ENCODE measurements around the gene SHLD2. TPM values are rescaled to one million over a fixed set of nuclear protein-coding genes. Genes with fewer than 3 reads are reported as not detected.
"Not testable (repeated sequence)": the region's sequence is repeated elsewhere in the genome, so short reads cannot be mapped to it uniquely, and the experiment has no call there.

Gene SHLD2
- total RNA-seq, 2 donors from 2014 or later, result 30.0 to 30.5 TPM

DNA sequence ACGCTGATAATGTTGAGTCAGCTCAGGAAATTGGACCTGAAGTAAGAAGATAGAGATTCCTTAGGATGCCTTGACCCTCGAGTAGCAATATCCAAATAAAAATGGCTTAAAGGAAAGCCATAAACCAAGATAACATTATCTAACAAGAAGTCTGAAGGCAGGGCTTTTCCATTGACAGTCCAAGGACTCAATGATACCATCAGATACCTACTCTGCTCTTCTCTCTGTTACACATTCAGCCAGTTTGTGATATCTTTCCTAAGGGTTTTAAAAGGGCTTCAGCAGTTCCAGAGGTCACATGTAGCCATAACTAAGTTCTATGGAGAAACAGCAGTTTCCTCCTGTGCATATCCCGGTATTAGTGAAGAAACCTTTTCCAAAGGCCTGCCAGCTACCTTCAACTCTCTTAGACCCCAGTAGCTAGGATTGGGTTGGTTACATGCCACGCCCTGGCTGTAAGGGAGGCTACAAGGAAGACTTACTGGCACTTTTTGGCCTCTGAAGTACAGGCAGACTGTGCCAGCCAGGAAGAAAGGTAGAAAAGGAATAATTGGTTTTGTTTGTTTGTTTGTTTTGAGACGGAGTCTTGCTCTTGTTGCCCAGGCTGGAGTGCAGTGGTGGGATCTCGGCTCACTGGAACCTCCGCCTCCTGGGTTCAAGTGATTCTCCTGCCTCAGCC, 10.6 kb downstream of the SHLD2 start:
- no peaks in the 10 kb centered on the region for H3K9me3 ChIP-seq (ENCODE audit: control insufficient read depth, low read length)
- H3K4me3 Mint-ChIP-seq, result no peak overlapping the region
- no peaks in the 10 kb centered on the region for H3K4me1 Mint-ChIP-seq
- H3K27ac Mint-ChIP-seq, result no peak overlapping the region
- TF ChIP-seq CTCF (conservative IDR thresholded peaks at IDR 0.05), result no peak
- no peak overlapping the region for H3K27ac ChIP-seq (ENCODE audit: low read depth, low read length)
- peaks cover 57% of the 10 kb centered on the region for H3K36me3 Mint-ChIP-seq (ENCODE audit: low read depth)
- no peak overlapping the region for H3K9ac ChIP-seq (ENCODE audit: extremely low read depth, low read length, poor library complexity, severe bottlenecking)
- no peaks in the 10 kb centered on the region for H3K27me3 ChIP-seq (ENCODE audit: control insufficient read depth, insufficient read depth, low read length, poor library complexity, severe bottlenecking)
- peaks cover 37% of the 10 kb centered on the region for H3K36me3 ChIP-seq (ENCODE audit: control insufficient read depth, insufficient read depth, low read length)
- no peaks in the 10 kb centered on the region for H3K4me1 ChIP-seq (ENCODE audit: control insufficient read depth, insufficient read depth, low read length)
- 93 to 100% methylated on average over 5 to 7 of the region's 7 CpGs for WGBS, 2 experiments (ENCODE audit: insufficient coverage in 1 of 2, insufficient read length in 1 of 2)
- DNase-seq, result no peak
- H3K4me3 ChIP-seq (ENCODE audit: low read length), result no peak overlapping the region
- no peaks in the 10 kb centered on the region for H3K9me3 Mint-ChIP-seq
- H3K27me3 Mint-ChIP-seq (ENCODE audit: insufficient read depth), result no peaks in the 10 kb centered on the region

DNA sequence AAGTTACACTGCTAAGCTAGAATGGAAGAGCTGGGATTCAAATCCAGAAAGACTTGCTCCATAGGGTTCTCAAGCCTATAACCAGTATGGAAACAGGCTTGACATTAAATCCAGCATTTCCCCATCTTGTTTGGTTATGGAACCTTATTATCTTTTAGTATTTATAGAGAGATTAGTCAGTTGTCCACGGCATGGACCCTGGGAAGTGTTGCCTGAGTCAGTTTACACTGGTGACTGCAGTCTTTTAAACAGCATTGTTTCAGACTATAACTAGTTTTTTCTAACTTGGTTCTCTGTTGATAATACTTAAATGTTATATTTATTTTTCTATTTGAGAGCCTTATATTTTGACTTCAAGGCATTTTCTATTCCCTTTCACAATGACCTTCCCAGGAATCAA, 23.1 kb downstream of the SHLD2 start:
- not testable (repeated sequence) for H3K36me3 ChIP-seq (ENCODE audit: control insufficient read depth, insufficient read depth, low read length); H3K4me3 Mint-ChIP-seq; H3K9me3 Mint-ChIP-seq; H3K27ac Mint-ChIP-seq; H3K9me3 ChIP-seq (ENCODE audit: control insufficient read depth, low read length); DNase-seq; H3K27me3 ChIP-seq (ENCODE audit: control insufficient read depth, insufficient read depth, low read length, poor library complexity, severe bottlenecking); H3K4me1 ChIP-seq (ENCODE audit: control insufficient read depth, insufficient read depth, low read length); H3K27me3 Mint-ChIP-seq (ENCODE audit: insufficient read depth); H3K4me1 Mint-ChIP-seq; H3K4me3 ChIP-seq (ENCODE audit: low read length); H3K9ac ChIP-seq (ENCODE audit: extremely low read depth, low read length, poor library complexity, severe bottlenecking); H3K27ac ChIP-seq (ENCODE audit: low read depth, low read length)
- WGBS, 2 experiments (ENCODE audit: insufficient coverage in 1 of 2, insufficient read length in 1 of 2), result no CpG with 5 or more reads among the region's 1 CpG
- peaks cover 13% of the 10 kb centered on the region for H3K36me3 Mint-ChIP-seq (ENCODE audit: low read depth)

GRCh38 chr10:87119029-87119428, 24.0 kb downstream of the SHLD2 start:
- not testable (repeated sequence) for H3K4me3 Mint-ChIP-seq; H3K9me3 Mint-ChIP-seq; H3K4me3 ChIP-seq (ENCODE audit: low read length); H3K36me3 ChIP-seq (ENCODE audit: control insufficient read depth, insufficient read depth, low read length); H3K27me3 ChIP-seq (ENCODE audit: control insufficient read depth, insufficient read depth, low read length, poor library complexity, severe bottlenecking); H3K27ac Mint-ChIP-seq; DNase-seq; H3K27ac ChIP-seq (ENCODE audit: low read depth, low read length); H3K4me1 ChIP-seq (ENCODE audit: control insufficient read depth, insufficient read depth, low read length); H3K4me1 Mint-ChIP-seq; H3K9ac ChIP-seq (ENCODE audit: extremely low read depth, low read length, poor library complexity, severe bottlenecking); H3K27me3 Mint-ChIP-seq (ENCODE audit: insufficient read depth); H3K9me3 ChIP-seq (ENCODE audit: control insufficient read depth, low read length)
- peaks cover 13% of the 10 kb centered on the region for H3K36me3 Mint-ChIP-seq (ENCODE audit: low read depth)
- no CpG with 5 or more reads among the region's 1 CpG for WGBS, 2 experiments (ENCODE audit: insufficient coverage in 1 of 2, insufficient read length in 1 of 2)

DNA sequence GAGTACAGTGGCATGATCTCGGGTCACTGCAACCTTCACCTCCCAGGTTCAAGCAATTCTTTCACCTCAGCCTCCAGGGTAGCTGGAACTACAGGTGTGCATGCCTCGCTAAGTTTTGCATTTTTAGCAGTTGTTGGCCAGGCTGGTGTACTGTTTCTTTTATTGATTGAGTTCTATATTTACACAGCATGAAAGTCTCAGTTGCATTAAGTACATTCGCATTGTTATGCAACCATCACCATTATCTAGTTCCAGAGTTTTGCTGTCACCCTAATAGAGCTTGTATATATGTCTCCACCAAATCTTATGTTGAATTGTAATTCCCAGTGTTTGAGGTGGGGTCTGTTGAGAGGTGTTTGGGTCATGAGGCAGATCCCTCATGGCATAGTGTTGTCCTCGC, 28.3 kb downstream of the SHLD2 start:
- not testable (repeated sequence) for H3K4me1 ChIP-seq (ENCODE audit: control insufficient read depth, insufficient read depth, low read length); H3K27ac ChIP-seq (ENCODE audit: low read depth, low read length); H3K4me3 Mint-ChIP-seq; H3K9me3 Mint-ChIP-seq; H3K4me3 ChIP-seq (ENCODE audit: low read length); DNase-seq; H3K27me3 ChIP-seq (ENCODE audit: control insufficient read depth, insufficient read depth, low read length, poor library complexity, severe bottlenecking); H3K36me3 ChIP-seq (ENCODE audit: control insufficient read depth, insufficient read depth, low read length); H3K27ac Mint-ChIP-seq; H3K9ac ChIP-seq (ENCODE audit: extremely low read depth, low read length, poor library complexity, severe bottlenecking); H3K9me3 ChIP-seq (ENCODE audit: control insufficient read depth, low read length); H3K4me1 Mint-ChIP-seq; H3K27me3 Mint-ChIP-seq (ENCODE audit: insufficient read depth); H3K36me3 Mint-ChIP-seq (ENCODE audit: low read depth)
- 100% methylated on average over 2 of the region's 4 CpGs; no CpG with 5 or more reads in 1 of the 2 experiments for WGBS, 2 experiments (ENCODE audit: insufficient coverage in 1 of 2, insufficient read length in 1 of 2)

- not testable (repeated sequence) for DNase-seq; H3K9me3 Mint-ChIP-seq; H3K27ac ChIP-seq (ENCODE audit: low read depth, low read length); H3K36me3 Mint-ChIP-seq (ENCODE audit: low read depth); H3K4me1 ChIP-seq (ENCODE audit: control insufficient read depth, insufficient read depth, low read length); H3K4me3 Mint-ChIP-seq; H3K36me3 ChIP-seq (ENCODE audit: control insufficient read depth, insufficient read depth, low read length); H3K27ac Mint-ChIP-seq; H3K4me3 ChIP-seq (ENCODE audit: low read length); H3K27me3 Mint-ChIP-seq (ENCODE audit: insufficient read depth); H3K4me1 Mint-ChIP-seq; H3K9ac ChIP-seq (ENCODE audit: extremely low read depth, low read length, poor library complexity, severe bottlenecking); H3K27me3 ChIP-seq (ENCODE audit: control insufficient read depth, insufficient read depth, low read length, poor library complexity, severe bottlenecking); H3K9me3 ChIP-seq (ENCODE audit: control insufficient read depth, low read length)
- WGBS, 2 experiments (ENCODE audit: insufficient coverage in 1 of 2, insufficient read length in 1 of 2), result no CpG with 5 or more reads among the region's 2 CpGs
These were observed 32.0 kb downstream of the SHLD2 start for GRCh38 chr10:87127048-87127447.

GRCh38 chr10:87127607-87128156, 32.7 kb downstream of the SHLD2 start:
- H3K9me3 ChIP-seq (ENCODE audit: control insufficient read depth, low read length); H3K4me1 Mint-ChIP-seq; H3K27me3 Mint-ChIP-seq (ENCODE audit: insufficient read depth); H3K36me3 ChIP-seq (ENCODE audit: control insufficient read depth, insufficient read depth, low read length); H3K4me1 ChIP-seq (ENCODE audit: control insufficient read depth, insufficient read depth, low read length); H3K4me3 Mint-ChIP-seq; DNase-seq; H3K27ac ChIP-seq (ENCODE audit: low read depth, low read length); H3K9me3 Mint-ChIP-seq; H3K9ac ChIP-seq (ENCODE audit: extremely low read depth, low read length, poor library complexity, severe bottlenecking); H3K27ac Mint-ChIP-seq; H3K36me3 Mint-ChIP-seq (ENCODE audit: low read depth); H3K4me3 ChIP-seq (ENCODE audit: low read length); H3K27me3 ChIP-seq (ENCODE audit: control insufficient read depth, insufficient read depth, low read length, poor library complexity, severe bottlenecking): not testable (repeated sequence)
- 75% methylated on average over 1 of the region's 3 CpGs; no CpG with 5 or more reads in 1 of the 2 experiments for WGBS, 2 experiments (ENCODE audit: insufficient coverage in 1 of 2, insufficient read length in 1 of 2)

Data from endodermal cell (in vitro differentiated cells).